Thoracic aorta (tissue), 2 donors: ENCODE data around the gene HMX1. TPM values are rescaled to one million over a fixed set of nuclear protein-coding genes. Genes with fewer than 3 reads are reported as not detected.

ENCODE experiments used
- ATAC-seq: fragments of 150-250 bp; one replicate; pipeline ENCODE4 v1.8.0; 2017; ENCODE audit warnings: low read depth; ENCODE audit not compliant: insufficient number of reproducible peaks, low FRiP score
- DNase-seq: peaks from one replicate; pipeline ENCODE4 v3.0.0-alpha.2; 2020; ENCODE audit warnings: low spot score
- H3K27ac ChIP-seq, 2 donors: fragments of 200-600 bp; sonication (generic); 1 replicate in 1 of 2; 2 replicates in 1 of 2; pipeline ENCODE4 v1.5.1; 2016; ENCODE audit warnings: mild to moderate bottlenecking in 2 of 2, moderate library complexity in 2 of 2
- H3K27me3 ChIP-seq: fragments of 200-600 bp; sonication (generic); replicated peaks from 2 replicates; pipeline ENCODE4 v1.6.0; 2016; ENCODE audit warnings: mild to moderate bottlenecking; ENCODE audit not compliant: insufficient read depth
- H3K36me3 ChIP-seq: fragments of 200-600 bp; sonication (generic); one replicate; pipeline ENCODE4 v1.5.1; 2016
- H3K4me1 ChIP-seq, 2 donors: fragments of 200-600 bp; sonication (generic); 1 replicate in 1 of 2; 2 replicates in 1 of 2; pipeline versions ENCODE4 v1.5.1 to v1.6.0; 2016; ENCODE audit warnings: low read depth in 2 of 2, mild to moderate bottlenecking in 1 of 2; ENCODE audit not compliant: control insufficient read depth in 1 of 2
- H3K4me3 ChIP-seq: fragments of 200-600 bp; sonication (generic); 2 replicates; pipeline ENCODE4 v1.5.1; 2016; ENCODE audit warnings: mild to moderate bottlenecking
- H3K9me3 ChIP-seq: fragments of 200-600 bp; sonication (generic); 2 replicates; pipeline ENCODE4 v1.5.1; 2016
- CTCF ChIP-seq: fragments of 200-600 bp; sonication (generic); IDR thresholded peaks from one replicate; pipeline ENCODE4 v1.5.1; 2019; ENCODE audit warnings: antibody characterized with exemption
- total RNA-seq, 2 donors: library from RNA; depleted of rRNA; stranded (reverse); fragments of >200 nt; gene quantifications; one replicate each; pipeline versions ENCODE4 v1.1.0 to v1.2.3, GENCODE V29; 2016

The HMX1 gene
- total RNA-seq, 2 donors from 2014 or later: 0.28 TPM; not detected in 1

GRCh38 chr4:8910100-8910821 is 38.6 kb upstream of the HMX1 start:
- Histone ChIP-seq H3K4me1 (no peaks in the 10 kb centered on the region), H3K36me3 (no peaks in the 10 kb centered on the region), H3K27me3 (no peaks in the 10 kb centered on the region), H3K9me3 (no peaks in the 10 kb centered on the region), H3K27ac (no peak overlapping the region), H3K4me3 (no peak overlapping the region)
- no peak for TF ChIP-seq CTCF
- ATAC-seq (no peak), DNase-seq (no peak)

- H3K27ac ChIP-seq: no peak overlapping the region
- no peaks in the 10 kb centered on the region for H3K36me3 ChIP-seq
- TF ChIP-seq CTCF: no peak
- DNase-seq (no peak), ATAC-seq (no peak)
- H3K4me3 ChIP-seq: no peak overlapping the region
- no peaks in the 10 kb centered on the region for H3K4me1 ChIP-seq
- H3K9me3 ChIP-seq: no peaks in the 10 kb centered on the region
- no peaks in the 10 kb centered on the region for H3K27me3 ChIP-seq
Measured at GRCh38 chr4:8909548-8909947, 37.9 kb upstream of the HMX1 start.

- DNase-seq (no peak), ATAC-seq (no peak)
- no peaks in the 10 kb centered on the region for H3K4me1 ChIP-seq
- H3K27ac ChIP-seq: no peak overlapping the region
- no peaks in the 10 kb centered on the region for H3K9me3 ChIP-seq
- no peaks in the 10 kb centered on the region for H3K27me3 ChIP-seq
- H3K4me3 ChIP-seq: no peak overlapping the region
- H3K36me3 ChIP-seq: no peaks in the 10 kb centered on the region
- TF ChIP-seq CTCF: no peak
Measured at GRCh38 chr4:8908206-8908893, 36.7 kb upstream of the HMX1 start.

- Histone ChIP-seq H3K4me1 (no peaks in the 10 kb centered on the region), H3K36me3 (no peaks in the 10 kb centered on the region), H3K9me3 (no peaks in the 10 kb centered on the region), H3K27me3 (no peaks in the 10 kb centered on the region), H3K27ac (no peak overlapping the region), H3K4me3 (no peak overlapping the region)
- DNase-seq (no peak), ATAC-seq (no peak)
- no peak for TF ChIP-seq CTCF
Measured at GRCh38 chr4:8907596-8908205, 36.1 kb upstream of the HMX1 start.

- Histone ChIP-seq H3K4me3 (no peak overlapping the region), H3K4me1 (no peaks in the 10 kb centered on the region), H3K27ac (no peak overlapping the region), H3K9me3 (peaks cover under 1% of the 10 kb centered on the region), H3K27me3 (no peaks in the 10 kb centered on the region), H3K36me3 (no peaks in the 10 kb centered on the region)
- no peak for DNase-seq
- no peak for ATAC-seq
- no peak for TF ChIP-seq CTCF
Measured at GRCh38 chr4:8906991-8907595, 35.5 kb upstream of the HMX1 start.
